WTC11 (cell line): ENCODE results near the gene RRN3.

ENCODE experiments used
- CTCF ChIP-seq: fragments of 200-600 bp; IDR thresholded peaks from 2 replicates; pipeline ENCODE4 v1.8.0; 2022; ENCODE audit warnings: antibody characterized with exemption
- FOXJ3 ChIP-seq: sonication (generic); formaldehyde crosslinking; IDR thresholded peaks from 2 replicates; pipeline ENCODE4 v1.9.0; 2021; ENCODE audit warnings: missing genetic modification reagents, mild to moderate bottlenecking, borderline replicate concordance
- JUN ChIP-seq: sonication (generic); formaldehyde crosslinking; IDR thresholded peaks from 2 replicates; pipeline ENCODE4 v1.8.0; 2023; ENCODE audit warnings: mild to moderate bottlenecking, missing genetic modification reagents
- KAT7 ChIP-seq: sonication (generic); formaldehyde crosslinking; IDR thresholded peaks from 2 replicates; pipeline ENCODE4 v1.8.1; 2023; ENCODE audit warnings: missing genetic modification reagents, mild to moderate bottlenecking, borderline replicate concordance
- NR3C1 ChIP-seq: sonication (generic); formaldehyde crosslinking; conservative IDR thresholded peaks from 2 replicates; pipeline ENCODE4 v1.8.1; 2023; ENCODE audit warnings: low read depth, mild to moderate bottlenecking, missing genetic modification reagents
- SMAD4 ChIP-seq: sonication (generic); formaldehyde crosslinking; IDR thresholded peaks from 2 replicates; pipeline ENCODE4 v1.8.0; 2022; ENCODE audit warnings: mild to moderate bottlenecking, missing genetic modification reagents
- USF2 ChIP-seq: sonication (generic); formaldehyde crosslinking; IDR thresholded peaks from 2 replicates; pipeline ENCODE4 v1.8.1; 2023; ENCODE audit warnings: mild to moderate bottlenecking, missing genetic modification reagents, moderate library complexity
- ZNF121 ChIP-seq: sonication (generic); formaldehyde crosslinking; IDR thresholded peaks from 2 replicates; pipeline ENCODE4 v1.8.0; 2023; ENCODE audit warnings: missing genetic modification reagents
- ZNF416 ChIP-seq: fragments of 250-450 bp; sonication (Bioruptor Pico); IDR thresholded peaks from 2 replicates; pipeline ENCODE4 v1.9.0; 2021; ENCODE audit warnings: mild to moderate bottlenecking, inconsistent platforms
- TF ChIP-seq, protein P1 (sequence below): sonication (generic); formaldehyde crosslinking; IDR thresholded peaks from 2 replicates; pipeline ENCODE4 v1.8.0; 2022; ENCODE audit warnings: mild to moderate bottlenecking, missing genetic modification reagents
- TF ChIP-seq, protein P2 (sequence below): sonication (generic); formaldehyde crosslinking; IDR thresholded peaks from 2 replicates; pipeline ENCODE4 v1.8.0; 2022; ENCODE audit warnings: mild to moderate bottlenecking, missing genetic modification reagents
- TF ChIP-seq, protein P3 (sequence below): sonication (generic); formaldehyde crosslinking; conservative IDR thresholded peaks from 2 replicates; pipeline ENCODE4 v1.8.1; 2022; ENCODE audit warnings: mild to moderate bottlenecking, missing genetic modification reagents

GRCh38 chr16:15073101-15073500 lies 21.0 kb downstream of the RRN3 start:
- TF ChIP-seq CTCF (no peak), KAT7 (CRISPR knock-in tag) (no peak), ZNF416 (CRISPR knock-in tag) (no peak), USF2 (no peak), JUN (CRISPR knock-in tag) (no peak), FOXJ3 (no peak), ZNF121 (CRISPR knock-in tag) (no peak), NR3C1 (CRISPR knock-in tag) (no peak), SMAD4 (CRISPR knock-in tag) (no peak)
- TF ChIP-seq, protein P1, sequence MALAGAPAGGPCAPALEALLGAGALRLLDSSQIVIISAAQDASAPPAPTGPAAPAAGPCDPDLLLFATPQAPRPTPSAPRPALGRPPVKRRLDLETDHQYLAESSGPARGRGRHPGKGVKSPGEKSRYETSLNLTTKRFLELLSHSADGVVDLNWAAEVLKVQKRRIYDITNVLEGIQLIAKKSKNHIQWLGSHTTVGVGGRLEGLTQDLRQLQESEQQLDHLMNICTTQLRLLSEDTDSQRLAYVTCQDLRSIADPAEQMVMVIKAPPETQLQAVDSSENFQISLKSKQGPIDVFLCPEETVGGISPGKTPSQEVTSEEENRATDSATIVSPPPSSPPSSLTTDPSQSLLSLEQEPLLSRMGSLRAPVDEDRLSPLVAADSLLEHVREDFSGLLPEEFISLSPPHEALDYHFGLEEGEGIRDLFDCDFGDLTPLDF (CRISPR knock-in tag) = no peak
- TF ChIP-seq, protein P2, sequence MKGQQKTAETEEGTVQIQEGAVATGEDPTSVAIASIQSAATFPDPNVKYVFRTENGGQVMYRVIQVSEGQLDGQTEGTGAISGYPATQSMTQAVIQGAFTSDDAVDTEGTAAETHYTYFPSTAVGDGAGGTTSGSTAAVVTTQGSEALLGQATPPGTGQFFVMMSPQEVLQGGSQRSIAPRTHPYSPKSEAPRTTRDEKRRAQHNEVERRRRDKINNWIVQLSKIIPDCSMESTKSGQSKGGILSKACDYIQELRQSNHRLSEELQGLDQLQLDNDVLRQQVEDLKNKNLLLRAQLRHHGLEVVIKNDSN (CRISPR knock-in tag) = no peak
- TF ChIP-seq, protein P3, sequence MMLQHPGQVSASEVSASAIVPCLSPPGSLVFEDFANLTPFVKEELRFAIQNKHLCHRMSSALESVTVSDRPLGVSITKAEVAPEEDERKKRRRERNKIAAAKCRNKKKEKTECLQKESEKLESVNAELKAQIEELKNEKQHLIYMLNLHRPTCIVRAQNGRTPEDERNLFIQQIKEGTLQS (CRISPR knock-in tag) = no peak
